Testis (tissue), 3 donors: Measurements from ENCODE around the gene DHRS7B. TPM values are rescaled to one million over a fixed set of nuclear protein-coding genes. Genes with fewer than 3 reads are reported as not detected.
"Not testable (repeated sequence)": the region's sequence is repeated elsewhere in the genome, so short reads cannot be mapped to it uniquely, and the experiment has no call there.

ENCODE experiments used
- DNase-seq: peaks from one replicate; pipeline ENCODE4 v3.0.0-alpha.2; 2019
- H3K27ac ChIP-seq, 2 donors: fragments of 200-600 bp; sonication (generic); one replicate each; pipeline ENCODE4 v1.5.1; 2019
- H3K27me3 ChIP-seq: fragments of 200-600 bp; sonication (generic); one replicate; pipeline ENCODE4 v1.5.1; 2019
- H3K36me3 ChIP-seq: fragments of 200-600 bp; sonication (generic); one replicate; pipeline ENCODE4 v1.5.1; 2017; ENCODE audit warnings: low read depth; ENCODE audit errors: missing control alignments
- H3K4me1 ChIP-seq: fragments of 200-600 bp; sonication (generic); one replicate; pipeline ENCODE4 v1.5.1; 2019
- H3K4me3 ChIP-seq, 2 donors: fragments of 200-600 bp; sonication (generic); one replicate each; pipeline ENCODE4 v1.5.1; 2017 to 2019
- H3K9me3 ChIP-seq: fragments of 200-600 bp; sonication (generic); one replicate; pipeline ENCODE4 v1.5.1; 2017
- POLR2A ChIP-seq: fragments of 450-650 bp; IDR thresholded peaks from one replicate; pipeline ENCODE4 v1.6.1; 2017; ENCODE audit warnings: antibody characterized with exemption, mild to moderate bottlenecking, moderate library complexity
- WGBS, 2 donors: methylation state at CpG; one replicate each; pipeline ENCODE4 v1.1.5; 2018; 5-methylcytosine and 5-hydroxymethylcytosine counted together
- intact Hi-C: fragments of 100-400 bp; cut with DNase I; formaldehyde crosslinking; loops from one replicate; pipeline ENCODE4 v1.15.1; 2023; ENCODE audit warnings: low total_unique reads
- polyA plus RNA-seq: library from polyadenylated mRNA; stranded (reverse); fragments of 350-450 nt; fragmentation: Illumina TruSeq; extraction: RNeasy Lipid Tissue Mini Kit (QIAGEN cat#74804); gene quantifications from one replicate; pipeline ENCODE4 v1.2.3, GENCODE V29; 2014; ENCODE audit warnings: low read depth, low replicate concordance; ENCODE audit not compliant: insufficient read depth
- total RNA-seq, 2 donors: library from RNA; depleted of rRNA; stranded (reverse); fragments of >200 nt; gene quantifications; one replicate each; pipeline ENCODE4 v1.2.3, GENCODE V29; 2016
- TF ChIP-seq, protein P1 (sequence below), 3 experiments: fragments of 450-650 bp in 2 of 3; fragments of 200-600 bp in 1 of 3; sonication (generic) in 1 of 3; IDR thresholded peaks; one replicate each; pipeline ENCODE4 v1.5.1; 2016 to 2019; ENCODE audit warnings: antibody characterized with exemption in 3 of 3, mild to moderate bottlenecking in 2 of 3, moderate library complexity in 1 of 3

Gene DHRS7B
- total and polyA plus RNA-seq, 3 donors from 2014 or later = 39.0 to 81.7 (median 53.6) TPM

GRCh38 chr17:21134559-21134958 is 7.8 kb downstream of the DHRS7B start:
- Histone ChIP-seq H3K27ac (no peak overlapping the region), H3K4me1 (no peaks in the 10 kb centered on the region), H3K27me3 (no peaks in the 10 kb centered on the region), H3K9me3 (no peaks in the 10 kb centered on the region), H3K4me3 (no peak overlapping the region), H3K36me3 (no peaks in the 10 kb centered on the region)
- TF ChIP-seq, protein P1, sequence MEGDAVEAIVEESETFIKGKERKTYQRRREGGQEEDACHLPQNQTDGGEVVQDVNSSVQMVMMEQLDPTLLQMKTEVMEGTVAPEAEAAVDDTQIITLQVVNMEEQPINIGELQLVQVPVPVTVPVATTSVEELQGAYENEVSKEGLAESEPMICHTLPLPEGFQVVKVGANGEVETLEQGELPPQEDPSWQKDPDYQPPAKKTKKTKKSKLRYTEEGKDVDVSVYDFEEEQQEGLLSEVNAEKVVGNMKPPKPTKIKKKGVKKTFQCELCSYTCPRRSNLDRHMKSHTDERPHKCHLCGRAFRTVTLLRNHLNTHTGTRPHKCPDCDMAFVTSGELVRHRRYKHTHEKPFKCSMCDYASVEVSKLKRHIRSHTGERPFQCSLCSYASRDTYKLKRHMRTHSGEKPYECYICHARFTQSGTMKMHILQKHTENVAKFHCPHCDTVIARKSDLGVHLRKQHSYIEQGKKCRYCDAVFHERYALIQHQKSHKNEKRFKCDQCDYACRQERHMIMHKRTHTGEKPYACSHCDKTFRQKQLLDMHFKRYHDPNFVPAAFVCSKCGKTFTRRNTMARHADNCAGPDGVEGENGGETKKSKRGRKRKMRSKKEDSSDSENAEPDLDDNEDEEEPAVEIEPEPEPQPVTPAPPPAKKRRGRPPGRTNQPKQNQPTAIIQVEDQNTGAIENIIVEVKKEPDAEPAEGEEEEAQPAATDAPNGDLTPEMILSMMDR (IDR thresholded peaks at IDR 0.05) = no peak
- no peak for TF ChIP-seq POLR2A
- 87 to 93% methylated on average over 2 of the region's 2 CpGs for WGBS, 2 donors
- intact Hi-C loops = no loop called here
- no peak for DNase-seq

DNA sequence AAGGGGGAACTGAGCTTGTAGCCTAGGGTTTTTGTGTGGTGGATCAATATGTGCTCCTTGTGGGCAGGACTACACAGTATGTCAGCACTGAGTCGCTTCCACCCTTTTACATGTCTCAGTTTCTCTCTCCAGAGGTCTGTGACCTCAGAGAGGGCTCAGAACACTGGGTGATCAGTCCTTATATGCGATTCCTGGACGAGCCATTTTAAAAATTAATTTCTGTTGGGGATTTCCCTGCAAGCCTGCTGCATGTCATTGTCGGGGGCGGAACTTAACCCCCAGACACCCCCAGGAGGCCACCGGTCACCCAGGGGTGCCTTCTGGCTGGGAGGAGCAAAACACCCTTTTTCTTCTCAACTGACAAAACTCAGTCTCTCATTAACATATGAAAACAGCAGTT is 14.1 kb downstream of the DHRS7B start:
- no peak for DNase-seq
- Histone ChIP-seq H3K4me1 (no peaks in the 10 kb centered on the region), H3K9me3 (no peaks in the 10 kb centered on the region), H3K36me3 (no peaks in the 10 kb centered on the region), H3K27me3 (no peaks in the 10 kb centered on the region), H3K27ac (no peak overlapping the region), H3K4me3 (no peak overlapping the region)
- intact Hi-C loops = no loop called here
- TF ChIP-seq POLR2A = no peak
- TF ChIP-seq, protein P1 (IDR thresholded peaks at IDR 0.05) = no peak
- WGBS, 2 donors = 65 to 67% methylated on average over 6 of the region's 6 CpGs

GRCh38 chr17:21141331-21141730 is 14.6 kb downstream of the DHRS7B start:
- Histone ChIP-seq H3K4me1 (no peaks in the 10 kb centered on the region), H3K27ac (no peak overlapping the region), H3K9me3 (no peaks in the 10 kb centered on the region), H3K27me3 (no peaks in the 10 kb centered on the region), H3K36me3 (no peaks in the 10 kb centered on the region), H3K4me3 (no peak overlapping the region)
- DNase-seq = no peak
- intact Hi-C loops = no loop called here
- no peak for TF ChIP-seq POLR2A
- TF ChIP-seq, protein P1 (IDR thresholded peaks at IDR 0.05) = no peak
- 95 to 96% methylated on average over 2 of the region's 2 CpGs for WGBS, 2 donors

DNA sequence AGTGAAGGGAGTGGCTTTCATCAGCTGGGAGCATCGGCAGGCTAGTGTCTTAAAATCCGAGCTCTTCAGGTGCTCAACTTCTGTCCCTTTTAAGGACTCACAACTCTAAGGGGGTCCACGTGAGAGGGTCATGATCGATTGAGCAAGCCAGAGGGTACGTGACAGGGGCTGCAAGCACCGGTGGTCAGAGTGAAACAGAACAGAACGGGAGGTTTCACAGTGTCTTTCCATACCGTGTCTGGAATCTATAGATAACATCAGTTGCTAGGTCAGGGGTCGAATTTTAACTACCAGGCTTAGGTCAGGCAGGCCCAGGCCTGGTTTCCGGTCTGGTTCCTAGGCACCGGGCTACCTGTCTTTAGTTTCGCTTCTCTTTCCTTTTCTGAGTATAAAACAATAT is 15.3 kb downstream of the DHRS7B start:
- 85 to 88% methylated on average over 12 of the region's 12 CpGs for WGBS, 2 donors
- H3K4me3 ChIP-seq, H3K27ac ChIP-seq, H3K27me3 ChIP-seq, DNase-seq, H3K9me3 ChIP-seq, H3K4me1 ChIP-seq, intact Hi-C loops, H3K36me3 ChIP-seq: not testable (repeated sequence)

- Histone ChIP-seq H3K4me3 (no peak overlapping the region), H3K4me1 (no peaks in the 10 kb centered on the region), H3K9me3 (no peaks in the 10 kb centered on the region), H3K36me3 (no peaks in the 10 kb centered on the region), H3K27me3 (no peaks in the 10 kb centered on the region), H3K27ac (no peak overlapping the region)
- WGBS, 2 donors = 90% methylated on average over 3 of the region's 3 CpGs
- no peak for TF ChIP-seq POLR2A
- TF ChIP-seq, protein P1 (IDR thresholded peaks at IDR 0.05) = no peak
- no peak for DNase-seq
- intact Hi-C loops = no loop called here
Measured at GRCh38 chr17:21143695-21144094, 16.9 kb downstream of the DHRS7B start.

DNA sequence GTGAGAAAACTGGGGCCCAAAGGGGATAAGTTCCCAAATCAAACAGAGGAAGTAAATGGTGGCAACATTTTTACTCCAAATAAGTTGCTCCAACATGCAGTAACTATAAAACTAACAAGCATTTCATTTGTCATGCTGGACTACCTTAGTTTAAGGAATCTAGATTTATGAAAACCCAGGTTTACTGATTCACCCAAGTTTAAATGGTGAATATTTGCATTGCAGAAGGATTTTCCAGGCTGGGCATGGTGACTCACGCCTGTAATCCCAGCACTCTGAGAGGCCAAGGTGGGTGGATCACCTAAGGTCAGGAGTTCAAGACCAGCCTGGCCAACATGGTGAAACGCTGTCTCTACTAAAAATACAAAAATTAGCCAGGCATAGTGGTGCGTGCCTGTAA is 17.5 kb downstream of the DHRS7B start:
- intact Hi-C loops, DNase-seq: not testable (repeated sequence)
- WGBS, 2 donors = 89 to 94% methylated on average over 3 of the region's 3 CpGs

More for the DNA sequence above, 17.5 kb downstream of the DHRS7B start:
- H3K27me3 ChIP-seq, H3K36me3 ChIP-seq, H3K4me1 ChIP-seq, H3K9me3 ChIP-seq, H3K4me3 ChIP-seq, H3K27ac ChIP-seq: not testable (repeated sequence)
